Measurements from ENCODE around the gene PRKACB. TPM values are rescaled to one million over a fixed set of nuclear protein-coding genes. Genes with fewer than 3 reads are reported as not detected.
A peak's percentile ranks its signal among the peaks of the same experiment; 100 is the strongest.

PRKACB gene
- total RNA-seq, 1 experiment from 2014 or later: 135 TPM

GRCh38 chr1:84271441-84272151 lies 127.5 kb downstream of the PRKACB start (continued):
- TF ChIP-seq ZBTB33 (IDR thresholded peaks at IDR 0.05; ENCODE audit: extremely low read depth, insufficient replicate concordance, low read length): no peak

- Histone ChIP-seq H3K9me2 (ENCODE audit: insufficient read depth) (no peaks in the 10 kb centered on the region), H2AFZ (ENCODE audit: low read depth, low read length, poor library complexity, severe bottlenecking) (peak overlapping the region; percentile 89), H4K20me1 (ENCODE audit: insufficient read depth) (no peaks in the 10 kb centered on the region), H3K9me3 (ENCODE audit: control insufficient read depth in 1 of 2, insufficient read depth in 1 of 2, low read depth in 1 of 2, low read length in 2 of 2) (no peaks in the 10 kb centered on the region), H3K4me2 (ENCODE audit: low read length) (peak overlapping the region; percentile 57), H3K9ac (ENCODE audit: low read length) (peak overlapping the region; percentile 35), H3K36me3 (ENCODE audit: control insufficient read depth in 1 of 2, insufficient read depth in 2 of 2, low read length in 2 of 2) (no peaks in the 10 kb centered on the region), H3K4me3 (replicated peaks in 1 of 2; ENCODE audit: low read depth in 1 of 2, low read length in 2 of 2) (0 out of 4 replicates have a peak overlapping the region, but pooled peaks of 1 of the 2 experiments have one; percentile 2), H3K27me3 (ENCODE audit: insufficient read depth, low read length) (no peaks in the 10 kb centered on the region), H3K79me2 (ENCODE audit: insufficient read depth, low read length) (no peaks in the 10 kb centered on the region), H3K4me1 (ENCODE audit: control insufficient read depth in 1 of 2, insufficient read depth in 2 of 2, low read length in 2 of 2) (peaks cover 44 to 48% of the 10 kb centered on the region in 2 experiments), H3K27ac (ENCODE audit: low read depth, low read length) (peak overlapping the region; percentile 89)
- POLR2A ChIA-PET: interaction anchor here (0.7 kb wide), 1 partner anchor 161 kb away, joined by 3 read pairs; no protein-coding TSS in a partner anchor
- CTCF ChIA-PET: no interaction called here
- RAD21 ChIA-PET (ENCODE audit: low non-redundant PET in 1 of 2, low total read pairs in 2 of 2, uncharacterized antibody in 2 of 2, unreplicated experiment in 2 of 2): no interaction called here
- no peak for TF ChIP-seq ZNF274 (IDR thresholded peaks at IDR 0.05; ENCODE audit: low read depth, low read length)
- 0 out of 2 replicates have a peak, but pooled peaks have one; percentile 12 for TF ChIP-seq POLR2AphosphoS5 (IDR thresholded peaks at IDR 0.05; ENCODE audit: low read depth, low read length)
- 0 out of 2 replicates have a peak, but pooled peaks have one; percentile 8 for TF ChIP-seq SP1 (IDR thresholded peaks at IDR 0.05; ENCODE audit: low read depth)
- TF ChIP-seq EZH2 (IDR thresholded peaks at IDR 0.05): no peak
- BruUV-seq (replicated peaks): no TSS peak
- ATAC-seq: peak; percentile 63
- DNase-seq (ENCODE audit: low read depth, low spot score): no peak
- intact Hi-C loops (cut with micrococcal nuclease): no loop called here
Measured at GRCh38 chr1:84272401-84272800, 128.3 kb downstream of the PRKACB start.

Measured in HCT116 (cell line).